Lung microvascular endothelial cell (primary cell): ENCODE measurements around the gene SERTAD1. TPM values are rescaled to one million over a fixed set of nuclear protein-coding genes. Genes with fewer than 3 reads are reported as not detected.

ENCODE experiments used
- DNase-seq, 2 donors: peaks; one replicate each; pipeline versions ENCODE4 v3.0.0 to v3.0.0-alpha.2; 2010; ENCODE audit warnings: low read depth in 2 of 2
- total RNA-seq: library from RNA; depleted of rRNA; stranded (reverse); fragments of >200 nt; gene quantifications from 2 replicates; pipeline ENCODE4 v1.2.1, GENCODE V29; 2014

Gene SERTAD1
- total RNA-seq, 1 donor from 2014 or later, result 27.8 TPM

DNA sequence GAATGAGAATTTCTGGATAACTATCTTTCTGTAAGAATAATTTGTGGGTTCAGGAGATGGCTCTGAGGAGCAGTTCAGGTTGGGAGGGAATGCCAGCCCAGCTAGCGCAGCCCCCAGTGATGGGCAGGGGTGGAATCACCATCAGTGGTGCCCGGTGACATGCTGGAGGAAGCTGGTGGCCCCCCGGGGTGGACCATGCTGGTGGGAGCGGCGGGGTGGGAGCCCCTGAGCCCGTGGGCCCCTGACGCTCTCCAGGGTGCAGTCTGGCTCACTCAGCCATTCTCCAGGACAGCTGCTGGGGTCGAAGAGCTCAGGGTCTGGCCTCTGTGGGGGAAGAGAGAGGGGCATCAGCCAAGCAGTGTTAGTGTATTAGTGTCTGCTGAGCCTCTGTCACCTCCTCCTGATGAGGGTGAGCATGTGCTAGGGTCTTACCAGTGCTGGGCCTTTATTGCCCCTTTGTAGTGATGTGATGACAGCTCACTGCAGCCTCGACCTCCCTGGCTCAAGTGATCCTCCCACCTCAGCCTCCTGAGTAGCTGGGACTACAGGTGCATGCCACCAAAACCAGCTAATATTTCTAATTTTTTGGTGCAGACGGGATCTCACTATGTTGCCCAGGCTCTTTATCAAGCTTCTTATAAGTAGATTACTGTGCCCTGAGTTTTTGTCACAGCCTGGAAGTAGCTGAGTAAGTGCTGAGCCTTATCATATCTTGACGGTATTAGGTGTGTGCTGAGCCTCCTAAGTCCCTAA lies 46.2 kb downstream of the SERTAD1 start:
- no peak for DNase-seq

- DNase-seq, result no peak
These were observed 47.3 kb downstream of the SERTAD1 start for GRCh38 chr19:40378509-40378908.

DNA sequence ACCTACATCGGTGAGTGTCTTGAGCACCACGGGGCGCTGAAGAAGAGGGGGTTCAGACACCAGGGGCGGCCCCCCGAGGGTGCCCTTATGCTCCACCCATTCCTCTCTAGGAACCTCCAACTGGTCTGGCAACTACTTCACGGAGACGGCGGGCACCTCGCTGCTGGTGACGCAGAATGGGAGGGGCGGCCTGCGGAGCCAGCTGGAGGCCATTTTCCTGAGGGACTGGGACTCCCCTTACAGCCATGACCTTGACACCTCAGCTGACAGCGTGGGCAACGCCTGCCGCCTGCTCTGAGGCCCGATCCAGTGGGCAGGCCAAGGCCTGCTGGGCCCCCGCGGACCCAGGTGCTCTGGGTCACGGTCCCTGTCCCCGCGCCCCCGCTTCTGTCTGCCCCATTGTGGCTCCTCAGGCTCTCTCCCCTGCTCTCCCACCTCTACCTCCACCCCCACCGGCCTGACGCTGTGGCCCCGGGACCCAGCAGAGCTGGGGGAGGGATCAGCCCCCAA lies 47.9 kb downstream of the SERTAD1 start:
- no peak for DNase-seq

GRCh38 chr19:40376286-40376862 lies 49.4 kb downstream of the SERTAD1 start:
- DNase-seq, result no peak

DNA sequence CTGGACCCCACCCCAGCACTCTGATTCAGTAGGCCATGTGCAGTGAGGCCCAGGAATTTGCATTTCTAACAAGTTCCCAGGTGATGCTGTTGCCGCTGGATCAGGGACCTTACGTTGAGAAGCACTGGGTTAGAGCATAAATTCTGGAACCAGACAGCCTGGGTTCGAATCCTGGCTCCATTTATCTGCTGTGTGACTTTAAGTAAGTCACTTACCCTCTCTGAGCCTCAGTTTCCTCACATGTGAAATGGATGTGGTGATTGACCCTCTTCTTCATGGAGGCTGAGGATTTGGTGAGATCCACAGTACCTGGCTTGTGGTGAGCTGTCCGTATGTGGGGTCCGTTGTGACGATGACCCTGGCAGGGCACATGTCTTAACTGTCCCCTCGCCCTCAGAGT lies 51.7 kb downstream of the SERTAD1 start:
- no peak for DNase-seq

- no peak for DNase-seq
These were observed 54.0 kb downstream of the SERTAD1 start for GRCh38 chr19:40371802-40372122.

Other genes with a start within 250 kb of the SERTAD1 start
- gene MAP3K10, start 234.6 kb downstream of the SERTAD1 start, total RNA-seq, result 3.3 and 6.7 TPM in 2 replicates
- gene TTC9B, start 207.6 kb downstream of the SERTAD1 start, total RNA-seq, result under 0.01 TPM in 1 of 2 replicates, not detected in the other
- under 0.01 and 0.20 TPM in 2 replicates for gene CCNP, start 199.3 kb downstream of the SERTAD1 start, total RNA-seq
- gene AKT2, start 140.6 kb downstream of the SERTAD1 start, total RNA-seq, result 14.4 and 31.0 TPM in 2 replicates
- 4.1 and 6.5 TPM in 2 replicates for gene C19orf47, start 77.6 kb downstream of the SERTAD1 start, total RNA-seq
- 87.6 and 128 TPM in 2 replicates for gene PLD3, start 77.3 kb downstream of the SERTAD1 start, total RNA-seq
- gene HIPK4, start 35.8 kb downstream of the SERTAD1 start, total RNA-seq, result under 0.01 TPM in 1 of 2 replicates, not detected in the other
- 0.87 and 1.2 TPM in 2 replicates for gene PRX, start 12.6 kb downstream of the SERTAD1 start, total RNA-seq
- gene SERTAD3, start 18.3 kb upstream of the SERTAD1 start, total RNA-seq, result 18.3 and 27.2 TPM in 2 replicates
- 45.6 and 46.2 TPM in 2 replicates for gene BLVRB, start 39.8 kb upstream of the SERTAD1 start, total RNA-seq
- gene SPTBN4, start 41.0 kb upstream of the SERTAD1 start, total RNA-seq, result 0.22 TPM in 1 of 2 replicates, not detected in the other
- 25.1 and 28.2 TPM in 2 replicates for gene SHKBP1, start 150.9 kb upstream of the SERTAD1 start, total RNA-seq
- 13.7 and 54.4 TPM in 2 replicates for gene LTBP4, start 175.4 kb upstream of the SERTAD1 start, total RNA-seq